Measurements from ENCODE around the gene MAP3K5. TPM values are rescaled to one million over a fixed set of nuclear protein-coding genes. Genes with fewer than 3 reads are reported as not detected.
A peak's percentile ranks its signal among the peaks of the same experiment; 100 is the strongest.

Gene MAP3K5
- total RNA-seq, 2 donors from 2014 or later, result 6.7 to 11.9 TPM

- TF ChIP-seq CTCF (IDR thresholded peaks at IDR 0.05), result no peak
- no peak overlapping the region for H3K27ac ChIP-seq
- no peak for DNase-seq (ENCODE audit: low spot score)
These were observed 184.9 kb downstream of the MAP3K5 start for GRCh38 chr6:136607204-136607931.

DNA sequence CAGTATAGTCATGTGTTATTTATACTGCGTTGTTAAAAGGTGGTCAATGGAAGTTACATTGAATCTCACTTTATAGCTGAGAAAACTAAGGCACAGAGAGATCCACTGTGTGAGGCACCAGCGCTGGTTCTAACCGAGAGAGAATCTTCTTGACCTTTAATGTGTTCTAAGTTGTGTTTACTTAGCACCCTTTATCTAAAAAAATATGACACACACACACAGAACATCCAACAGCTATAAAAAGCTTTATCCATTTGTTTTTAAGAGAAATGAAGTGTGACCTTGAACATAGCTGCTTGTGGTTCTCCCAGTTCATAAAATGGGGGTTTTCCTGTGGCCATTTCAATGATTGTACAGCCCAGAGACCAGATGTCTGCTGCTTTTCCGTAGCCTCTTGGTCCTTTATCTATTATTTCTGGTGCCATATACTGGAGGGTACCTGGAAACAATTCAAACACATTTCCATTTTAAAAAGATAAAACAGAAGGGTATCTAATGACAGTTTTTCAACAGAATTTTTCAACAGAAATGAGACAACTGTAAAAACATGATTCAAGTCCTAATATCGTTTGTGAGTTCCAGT lies 187.3 kb downstream of the MAP3K5 start:
- peaks cover 0 to 9% of the 10 kb centered on the region in 2 donors for H3K4me1 ChIP-seq
- H3K4me3 ChIP-seq, result no peak overlapping the region
- H3K27me3 ChIP-seq, result no peaks in the 10 kb centered on the region
- H3K36me3 ChIP-seq, result no peaks in the 10 kb centered on the region
- DNase-seq (ENCODE audit: low spot score), result no peak
- peak overlapping the region in 1 of 2 donors; percentile 39 for H3K27ac ChIP-seq
- no peak for TF ChIP-seq CTCF (IDR thresholded peaks at IDR 0.05)
- H3K9me3 ChIP-seq, result no peaks in the 10 kb centered on the region

More at GRCh38 chr6:136607204-136607931, 184.9 kb downstream of the MAP3K5 start:
- H3K27me3 ChIP-seq, result no peaks in the 10 kb centered on the region
- no peaks in the 10 kb centered on the region for H3K36me3 ChIP-seq
- no peak overlapping the region for H3K4me3 ChIP-seq
- H3K9me3 ChIP-seq, result no peaks in the 10 kb centered on the region
- peaks cover 0 to 16% of the 10 kb centered on the region in 2 donors for H3K4me1 ChIP-seq

GRCh38 chr6:136604328-136604825 lies 187.9 kb downstream of the MAP3K5 start:
- peaks cover 0 to 4% of the 10 kb centered on the region in 2 donors for H3K4me1 ChIP-seq
- no peak for DNase-seq (ENCODE audit: low spot score)
- H3K27me3 ChIP-seq, result no peaks in the 10 kb centered on the region
- no peak overlapping the region for H3K4me3 ChIP-seq
- no peak for TF ChIP-seq CTCF (IDR thresholded peaks at IDR 0.05)
- H3K36me3 ChIP-seq, result no peaks in the 10 kb centered on the region
- peak overlapping the region in 1 of 2 donors; percentile 39 for H3K27ac ChIP-seq
- no peaks in the 10 kb centered on the region for H3K9me3 ChIP-seq

DNA sequence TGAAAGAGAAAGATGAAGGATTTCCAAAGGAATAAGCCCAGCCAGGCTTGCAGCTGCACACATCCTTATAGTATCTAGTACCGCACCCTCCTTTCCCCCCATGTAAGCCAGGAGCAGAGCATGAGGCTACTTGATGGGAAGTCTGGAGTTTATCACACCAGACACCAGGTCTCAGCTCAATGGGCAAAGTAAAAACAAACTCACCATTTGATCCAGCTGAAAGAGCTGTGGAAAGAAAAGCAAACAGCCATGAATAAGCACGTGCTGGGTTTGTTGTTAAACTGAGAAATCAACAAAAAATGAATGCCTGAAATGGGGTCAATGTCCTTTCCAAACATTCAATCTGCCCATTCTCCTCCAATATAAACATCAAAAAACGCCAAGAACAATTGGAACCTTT lies 191.5 kb downstream of the MAP3K5 start:
- Histone ChIP-seq H3K27ac (no peak overlapping the region), H3K4me3 (no peak overlapping the region), H3K9me3 (no peaks in the 10 kb centered on the region), H3K36me3 (no peaks in the 10 kb centered on the region), H3K27me3 (no peaks in the 10 kb centered on the region), H3K4me1 (peaks cover 0 to 4% of the 10 kb centered on the region in 2 donors)
- no peak for TF ChIP-seq CTCF (IDR thresholded peaks at IDR 0.05)
- no peak for DNase-seq (ENCODE audit: low spot score)

DNA sequence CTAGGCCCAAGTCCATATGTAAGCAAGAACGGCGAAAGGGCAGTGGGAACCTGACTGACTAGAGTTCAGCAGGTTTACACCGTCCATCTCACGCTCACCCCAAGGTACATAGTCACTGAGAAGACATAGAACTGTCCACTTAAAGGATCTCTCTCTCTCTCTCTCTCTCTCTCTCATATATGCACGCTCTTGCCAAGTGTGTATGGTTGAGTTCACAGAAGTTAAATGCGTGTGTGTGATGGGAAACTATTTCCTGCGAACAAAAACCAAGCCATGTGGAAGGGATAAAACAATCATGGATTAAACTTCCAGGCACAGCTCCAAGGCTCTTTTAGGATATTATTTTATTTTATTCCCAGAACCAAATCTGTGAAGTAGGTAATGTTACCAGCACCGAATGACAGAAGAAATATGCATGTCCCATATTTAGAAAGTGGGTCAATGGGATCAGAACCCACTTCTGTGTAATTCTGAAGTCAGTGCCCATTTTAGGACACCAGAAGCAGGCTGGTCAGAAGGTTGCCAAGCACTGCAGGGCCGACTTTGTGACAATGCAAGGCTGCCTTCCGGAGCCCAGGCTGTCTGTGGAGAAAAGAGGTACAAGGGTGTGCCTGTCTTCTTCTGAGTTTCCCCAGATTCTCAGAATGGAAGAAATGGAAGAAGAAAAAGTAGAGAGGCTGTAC lies 192.8 kb downstream of the MAP3K5 start:
- no peak for TF ChIP-seq CTCF (IDR thresholded peaks at IDR 0.05)
- H3K9me3 ChIP-seq, result no peaks in the 10 kb centered on the region
- H3K4me3 ChIP-seq, result no peak overlapping the region
- H3K27me3 ChIP-seq, result no peaks in the 10 kb centered on the region
- no peaks in the 10 kb centered on the region for H3K36me3 ChIP-seq
- no peak for DNase-seq (ENCODE audit: low spot score)
- no peak overlapping the region for H3K27ac ChIP-seq
- no peaks in the 10 kb centered on the region for H3K4me1 ChIP-seq
